Stimulated activated CD8-positive, alpha-beta memory T cell treated with anti-CD3 and anti-CD28 coated beads, Interleukin-12 subunit alpha, Interleukin-12 subunit beta, amount 100 ng/mL, for 4 hours (primary cell): ENCODE results near the gene AKR7A2.

Experiments used
- DNase-seq: peaks from one replicate; pipeline ENCODE4 v3.0.0-alpha.2; 2020; ENCODE audit warnings: low read depth

The AKR7A2 gene

GRCh38 chr1:19343617-19344350 lies 31.8 kb upstream of the AKR7A2 start:
- DNase-seq: no peak

GRCh38 chr1:19342894-19343616 lies 31.1 kb upstream of the AKR7A2 start:
- no peak for DNase-seq

- no peak for DNase-seq
Measured at GRCh38 chr1:19342062-19342750, 30.3 kb upstream of the AKR7A2 start.

- DNase-seq: peak; percentile 50
Measured at GRCh38 chr1:19341201-19342061, 29.5 kb upstream of the AKR7A2 start.

- no peak for DNase-seq
Measured at GRCh38 chr1:19340387-19340937, 28.5 kb upstream of the AKR7A2 start.

GRCh38 chr1:19339214-19339861 lies 27.4 kb upstream of the AKR7A2 start:
- no peak for DNase-seq

GRCh38 chr1:19338323-19338762 lies 26.4 kb upstream of the AKR7A2 start:
- DNase-seq: no peak

GRCh38 chr1:19337289-19337688 lies 25.3 kb upstream of the AKR7A2 start:
- DNase-seq: no peak

- no peak for DNase-seq
Measured at GRCh38 chr1:19336543-19336942, 24.6 kb upstream of the AKR7A2 start.

GRCh38 chr1:19333587-19334354 lies 21.8 kb upstream of the AKR7A2 start:
- DNase-seq: no peak

GRCh38 chr1:19332832-19333231 lies 20.9 kb upstream of the AKR7A2 start:
- no peak for DNase-seq

GRCh38 chr1:19331262-19331878 lies 19.4 kb upstream of the AKR7A2 start:
- DNase-seq: no peak

- DNase-seq: no peak
Measured at GRCh38 chr1:19330449-19331135, 18.6 kb upstream of the AKR7A2 start.

GRCh38 chr1:19329611-19330010 lies 17.7 kb upstream of the AKR7A2 start:
- no peak for DNase-seq

GRCh38 chr1:19329188-19329587 lies 17.2 kb upstream of the AKR7A2 start:
- no peak for DNase-seq

- DNase-seq: no peak
Measured at GRCh38 chr1:19328486-19328885, 16.5 kb upstream of the AKR7A2 start.

GRCh38 chr1:19327736-19328135 lies 15.8 kb upstream of the AKR7A2 start:
- DNase-seq: no peak

- no peak for DNase-seq
Measured at GRCh38 chr1:19327301-19327700, 15.4 kb upstream of the AKR7A2 start.

GRCh38 chr1:19326748-19327065 lies 14.8 kb upstream of the AKR7A2 start:
- no peak for DNase-seq
